HUES6 (cell line): ENCODE measurements around the gene NDUFB11.
A peak's percentile ranks its signal among the peaks of the same experiment; 100 is the strongest.

Experiments used
- H3K27ac ChIP-seq: 2 replicates; pipeline ENCODE4 v1.7.0; 2013; ENCODE audit warnings: low read depth, mild to moderate bottlenecking, low read length, inconsistent platforms
- H3K27me3 ChIP-seq: 2 replicates; pipeline ENCODE4 v1.6.1; 2013; ENCODE audit warnings: low read length; ENCODE audit not compliant: control insufficient read depth, insufficient read depth
- H3K36me3 ChIP-seq: 2 replicates; pipeline ENCODE4 v1.6.1; 2013; ENCODE audit warnings: low read length; ENCODE audit not compliant: control insufficient read depth, insufficient read depth
- H3K4me1 ChIP-seq: 2 replicates; pipeline ENCODE4 v1.6.1; 2013; ENCODE audit warnings: low read length; ENCODE audit not compliant: control insufficient read depth, insufficient read depth
- H3K4me3 ChIP-seq: 2 replicates; pipeline ENCODE4 v1.5.1; 2013; ENCODE audit warnings: low read depth, low read length
- H3K9ac ChIP-seq: one replicate; pipeline ENCODE4 v1.6.1; 2013; ENCODE audit warnings: mild to moderate bottlenecking, low read length
- H3K9me3 ChIP-seq: 2 replicates; pipeline ENCODE4 v1.6.1; 2013; ENCODE audit warnings: low read depth, low read length; ENCODE audit not compliant: control insufficient read depth, insufficient read depth

The NDUFB11 gene

DNA sequence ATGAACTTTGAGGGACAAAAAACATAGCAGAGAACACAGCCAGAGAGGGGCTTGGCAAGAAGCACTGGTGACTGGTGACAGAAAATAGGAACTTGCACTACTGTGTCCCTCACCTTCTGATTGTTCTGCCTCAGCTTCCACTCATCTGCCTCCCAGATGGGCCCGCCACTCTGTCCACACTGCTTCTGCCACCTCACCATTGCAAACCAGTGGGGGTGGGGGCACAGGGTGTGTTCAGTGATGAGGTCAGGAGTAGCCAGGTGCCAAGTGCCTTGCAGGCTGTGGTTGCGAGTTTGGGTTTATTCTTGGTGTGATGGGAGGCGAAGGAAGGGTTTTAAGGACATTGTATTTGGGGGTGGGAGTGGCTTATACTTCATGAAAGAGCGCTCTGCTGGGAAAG, 40.0 kb upstream of the NDUFB11 start:
- no peaks in the 10 kb centered on the region for H3K27me3 ChIP-seq
- no peak overlapping the region for H3K27ac ChIP-seq
- no peaks in the 10 kb centered on the region for H3K9me3 ChIP-seq
- H3K36me3 ChIP-seq = peaks cover 71% of the 10 kb centered on the region
- no peak overlapping the region for H3K9ac ChIP-seq
- no peak overlapping the region for H3K4me3 ChIP-seq
- H3K4me1 ChIP-seq = no peaks in the 10 kb centered on the region

DNA sequence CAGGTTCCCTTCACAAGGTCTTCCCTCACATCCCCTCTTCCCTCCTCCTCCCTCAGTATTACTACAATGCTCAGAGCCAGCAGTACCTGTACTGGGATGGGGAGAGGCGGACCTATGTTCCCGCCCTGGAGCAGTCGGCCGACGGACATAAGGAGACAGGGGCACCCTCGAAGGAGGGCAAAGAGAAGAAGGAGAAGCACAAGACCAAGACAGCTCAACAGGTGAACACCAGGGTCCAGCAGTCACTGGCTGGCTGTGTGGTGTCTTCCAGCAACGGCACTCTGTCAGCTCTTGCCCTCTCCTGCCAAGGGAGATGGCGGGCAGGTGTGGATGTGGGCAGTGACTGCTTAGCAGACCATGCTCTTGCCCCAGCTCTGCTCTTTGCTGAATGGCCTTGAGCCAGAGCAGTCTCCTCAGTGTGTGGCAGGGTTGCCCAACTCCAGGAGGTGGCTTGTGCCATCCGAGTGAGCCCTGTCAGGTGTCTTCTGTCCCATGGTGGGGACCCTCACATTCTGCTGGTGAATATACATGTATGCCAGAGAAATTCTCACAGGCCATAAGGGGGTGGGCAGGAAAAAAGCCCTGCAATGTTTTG, 37.7 kb upstream of the NDUFB11 start:
- Histone ChIP-seq H3K4me3 (no peak overlapping the region), H3K36me3 (peaks cover 93% of the 10 kb centered on the region), H3K9ac (no peak overlapping the region), H3K4me1 (no peaks in the 10 kb centered on the region), H3K9me3 (no peaks in the 10 kb centered on the region), H3K27me3 (no peaks in the 10 kb centered on the region), H3K27ac (no peak overlapping the region)

DNA sequence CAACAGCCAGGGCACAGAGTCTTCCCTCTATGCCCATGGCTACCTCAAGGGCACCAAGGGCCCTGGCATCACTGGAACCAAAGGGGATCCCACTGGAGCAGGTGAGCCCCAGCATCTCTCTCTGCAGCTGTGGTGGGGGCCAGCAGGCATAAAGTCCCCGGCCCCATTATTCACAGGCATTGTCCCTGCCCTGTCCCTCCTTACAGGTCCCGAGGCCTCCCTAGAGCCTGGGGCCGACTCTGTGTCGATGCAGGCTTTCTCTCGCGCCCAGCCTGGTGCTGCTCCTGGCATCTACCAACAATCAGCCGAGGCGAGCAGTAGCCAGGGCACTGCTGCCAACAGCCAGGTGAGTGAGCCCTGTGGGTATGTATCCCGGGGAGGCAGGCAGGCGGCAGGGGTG, 36.8 kb upstream of the NDUFB11 start:
- Histone ChIP-seq H3K36me3 (peaks cover 93% of the 10 kb centered on the region), H3K9ac (no peak overlapping the region), H3K4me1 (no peaks in the 10 kb centered on the region), H3K4me3 (no peak overlapping the region), H3K27ac (no peak overlapping the region), H3K9me3 (no peaks in the 10 kb centered on the region), H3K27me3 (no peaks in the 10 kb centered on the region; the same call in 1 of the 2 replicates)

DNA sequence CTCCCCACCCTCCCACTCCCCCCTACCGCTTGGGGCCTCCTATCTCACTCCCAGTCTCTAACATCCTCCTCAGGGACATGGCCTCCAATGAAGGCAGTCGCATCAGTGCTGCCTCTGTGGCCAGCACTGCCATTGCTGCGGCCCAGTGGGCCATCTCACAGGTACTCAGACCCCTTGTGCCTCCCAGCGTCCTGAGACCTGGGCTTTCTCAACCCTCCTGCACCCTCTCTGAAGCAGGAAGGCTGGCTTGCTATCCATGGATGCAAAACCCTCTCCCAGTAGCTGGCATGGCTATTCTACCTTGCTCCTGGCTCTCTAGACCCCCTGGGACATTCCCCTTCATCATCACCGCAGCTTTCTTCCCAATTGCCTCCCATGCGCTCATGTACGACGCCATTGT, 35.8 kb upstream of the NDUFB11 start:
- Histone ChIP-seq H3K27ac (no peak overlapping the region), H3K9ac (no peak overlapping the region), H3K36me3 (peaks cover 93% of the 10 kb centered on the region), H3K4me3 (no peak overlapping the region), H3K27me3 (no peaks in the 10 kb centered on the region; the same call in 1 of the 2 replicates), H3K9me3 (no peaks in the 10 kb centered on the region), H3K4me1 (no peaks in the 10 kb centered on the region)

DNA sequence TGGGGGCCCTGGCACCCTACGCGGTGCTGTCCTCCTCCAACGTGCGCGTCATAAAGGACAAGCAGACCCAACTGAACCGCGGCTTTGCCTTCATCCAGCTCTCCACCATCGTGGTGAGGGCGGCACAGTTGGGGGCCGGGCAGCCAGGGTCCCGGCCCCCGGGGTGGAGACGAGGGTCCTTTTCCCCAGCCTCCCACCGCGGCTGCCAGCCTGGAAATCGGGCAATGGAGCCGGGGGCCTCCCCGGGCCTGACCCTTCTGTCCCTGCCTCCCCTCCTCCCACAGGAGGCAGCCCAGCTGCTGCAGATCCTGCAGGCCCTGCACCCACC, 35.4 kb upstream of the NDUFB11 start:
- Histone ChIP-seq H3K4me1 (no peaks in the 10 kb centered on the region), H3K9ac (no peak overlapping the region), H3K27ac (no peak overlapping the region), H3K36me3 (peaks cover 93% of the 10 kb centered on the region), H3K4me3 (no peak overlapping the region), H3K27me3 (no peaks in the 10 kb centered on the region; the same call in 1 of the 2 replicates), H3K9me3 (no peaks in the 10 kb centered on the region)

DNA sequence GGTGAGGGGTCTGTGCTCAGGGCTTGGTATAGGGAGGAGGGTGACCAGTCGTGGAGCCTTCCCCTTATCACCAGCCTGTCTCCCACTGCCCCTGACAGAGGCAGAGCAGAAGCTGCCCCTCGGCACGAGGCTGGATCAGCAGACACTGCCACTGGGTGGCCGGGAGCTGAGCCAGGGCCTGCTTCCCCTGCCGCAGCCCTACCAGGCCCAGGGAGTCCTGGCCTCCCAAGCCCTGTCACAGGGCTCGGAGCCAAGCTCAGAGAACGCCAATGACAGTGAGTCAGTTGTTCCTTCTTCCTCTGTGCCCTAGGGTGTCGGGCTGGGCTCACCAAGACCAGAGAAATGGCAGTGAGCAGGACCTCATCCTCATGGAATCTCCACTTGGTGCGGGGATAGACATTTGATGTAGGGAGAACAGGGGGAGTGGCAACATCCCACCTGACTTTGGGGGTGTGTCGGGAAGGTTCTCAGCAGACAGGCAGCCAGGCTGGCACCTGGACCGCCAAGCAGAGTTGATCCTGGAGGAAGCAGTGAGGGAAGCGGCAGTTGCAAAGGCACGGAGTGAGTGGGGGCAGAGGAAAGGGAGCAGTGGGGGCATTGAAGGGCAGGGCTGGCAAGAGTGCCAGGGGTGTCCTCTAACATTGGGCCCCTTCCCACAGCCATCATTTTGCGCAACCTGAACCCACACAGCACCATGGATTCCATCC, 34.9 kb upstream of the NDUFB11 start:
- H3K9me3 ChIP-seq = no peaks in the 10 kb centered on the region
- no peak overlapping the region for H3K9ac ChIP-seq
- no peaks in the 10 kb centered on the region; the same call in 1 of the 2 replicates for H3K27me3 ChIP-seq
- no peak overlapping the region for H3K4me3 ChIP-seq
- H3K36me3 ChIP-seq = peaks cover 93% of the 10 kb centered on the region
- no peak overlapping the region for H3K27ac ChIP-seq
- H3K4me1 ChIP-seq = no peaks in the 10 kb centered on the region

DNA sequence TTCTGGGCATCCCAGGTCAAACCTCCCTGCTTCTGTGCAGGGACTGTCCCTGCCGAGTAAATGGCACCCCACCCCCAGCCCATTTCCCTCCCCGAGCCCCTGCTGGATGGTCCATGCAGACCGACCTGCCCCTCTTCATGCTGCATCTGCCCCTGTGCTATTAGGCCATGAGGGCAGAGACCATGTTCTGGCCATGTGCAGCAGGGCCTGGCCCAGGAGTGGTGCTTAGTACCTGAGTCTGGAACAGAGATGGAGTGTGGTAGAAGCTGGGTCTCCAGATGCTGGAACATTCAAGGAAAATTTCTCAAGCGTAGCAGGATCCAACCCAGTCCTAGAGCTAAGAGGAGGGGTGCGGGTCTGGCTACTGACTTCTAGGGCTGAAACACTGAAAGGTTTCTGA, 33.8 kb upstream of the NDUFB11 start:
- no peak overlapping the region for H3K9ac ChIP-seq
- no peaks in the 10 kb centered on the region for H3K9me3 ChIP-seq
- H3K4me1 ChIP-seq = no peaks in the 10 kb centered on the region
- no peaks in the 10 kb centered on the region; the same call in 1 of the 2 replicates for H3K27me3 ChIP-seq
- no peak overlapping the region for H3K4me3 ChIP-seq
- H3K36me3 ChIP-seq = peaks cover 95% of the 10 kb centered on the region
- H3K27ac ChIP-seq = no peak overlapping the region

DNA sequence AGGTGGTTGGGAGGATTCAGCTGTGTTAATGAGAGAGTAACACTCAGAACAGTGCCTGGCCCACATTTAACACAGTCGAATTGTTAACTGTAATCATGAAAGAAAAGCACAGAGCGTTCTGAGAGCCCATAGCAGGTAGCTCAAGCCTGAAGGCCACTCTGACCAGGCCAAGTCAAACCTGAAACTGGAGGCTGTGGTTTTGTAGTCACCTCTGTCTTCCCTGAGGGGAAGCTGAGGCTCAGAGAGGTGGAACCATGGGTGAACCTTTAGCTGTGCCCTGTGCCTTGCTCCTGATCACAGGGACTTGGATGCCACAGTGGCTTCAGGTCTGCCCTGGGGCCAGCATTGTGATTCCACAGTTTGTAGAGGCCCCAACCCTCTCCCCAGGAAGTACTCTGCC, 32.6 kb upstream of the NDUFB11 start:
- Histone ChIP-seq H3K27me3 (no peaks in the 10 kb centered on the region; the same call in 1 of the 2 replicates), H3K9ac (no peak overlapping the region), H3K9me3 (no peaks in the 10 kb centered on the region), H3K27ac (no peak overlapping the region), H3K4me1 (no peaks in the 10 kb centered on the region), H3K36me3 (peaks cover 98% of the 10 kb centered on the region), H3K4me3 (no peak overlapping the region)

DNA sequence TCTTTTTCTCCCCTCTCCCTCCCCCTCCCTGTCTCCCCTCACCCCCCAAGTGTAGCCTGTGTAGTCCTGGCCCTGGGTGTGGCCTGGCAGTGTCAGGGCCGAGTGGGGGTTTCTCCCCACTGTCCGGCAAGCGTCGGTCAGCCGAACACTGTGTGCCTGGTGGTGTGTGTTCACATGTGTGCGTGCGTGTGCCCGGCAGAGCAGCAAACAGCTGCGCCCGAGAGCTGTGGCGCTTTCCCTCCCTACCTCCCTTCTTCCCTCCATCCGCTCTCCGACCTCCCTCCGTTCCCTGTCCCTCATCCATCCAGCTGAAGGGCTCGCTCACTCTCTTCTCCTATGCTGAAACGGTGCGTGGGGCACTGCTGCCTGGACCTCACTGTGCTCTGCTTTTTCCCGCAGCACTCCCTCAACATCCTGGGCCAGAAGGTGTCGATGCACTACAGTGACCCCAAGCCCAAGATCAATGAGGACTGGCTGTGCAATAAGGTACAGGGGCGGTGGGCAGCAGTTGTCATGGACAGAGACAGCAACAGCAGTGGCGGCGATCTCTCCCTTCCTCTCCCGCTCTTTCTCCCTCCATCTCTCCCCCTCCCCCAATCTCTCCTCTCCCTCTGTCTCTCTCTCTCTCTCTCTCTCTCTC, 31.7 kb upstream of the NDUFB11 start:
- Histone ChIP-seq H3K9ac (peak overlapping the region; percentile 37), H3K4me3 (no peak overlapping the region), H3K27ac (no peak overlapping the region), H3K27me3 (no peaks in the 10 kb centered on the region; the same call in 1 of the 2 replicates), H3K9me3 (no peaks in the 10 kb centered on the region), H3K4me1 (no peaks in the 10 kb centered on the region), H3K36me3 (peaks cover 98% of the 10 kb centered on the region)

DNA sequence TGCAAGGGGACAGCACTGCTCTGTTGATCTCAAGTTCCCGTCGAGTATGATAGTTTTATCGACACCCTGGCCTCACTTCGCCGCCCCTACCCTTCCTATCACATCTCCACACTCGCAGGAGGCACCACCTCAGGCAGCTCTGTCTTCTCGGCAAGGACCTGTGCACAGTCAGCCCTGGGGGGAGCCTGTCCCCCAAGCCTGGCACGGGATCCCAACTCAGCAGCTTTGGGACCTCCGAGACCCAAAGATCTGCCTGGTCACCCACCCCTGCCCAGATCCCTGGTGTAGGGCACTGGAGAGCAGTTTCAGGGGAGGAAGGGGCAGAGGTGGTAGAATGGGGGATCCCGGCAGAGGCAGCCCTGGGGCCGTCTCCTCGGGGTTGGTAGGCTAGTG, 31.1 kb upstream of the NDUFB11 start:
- no peaks in the 10 kb centered on the region; the same call in 1 of the 2 replicates for H3K27me3 ChIP-seq
- H3K4me3 ChIP-seq = no peak overlapping the region
- no peaks in the 10 kb centered on the region for H3K4me1 ChIP-seq
- no peak overlapping the region for H3K9ac ChIP-seq
- no peak overlapping the region for H3K27ac ChIP-seq
- H3K9me3 ChIP-seq = no peaks in the 10 kb centered on the region
- peaks cover 99% of the 10 kb centered on the region for H3K36me3 ChIP-seq

DNA sequence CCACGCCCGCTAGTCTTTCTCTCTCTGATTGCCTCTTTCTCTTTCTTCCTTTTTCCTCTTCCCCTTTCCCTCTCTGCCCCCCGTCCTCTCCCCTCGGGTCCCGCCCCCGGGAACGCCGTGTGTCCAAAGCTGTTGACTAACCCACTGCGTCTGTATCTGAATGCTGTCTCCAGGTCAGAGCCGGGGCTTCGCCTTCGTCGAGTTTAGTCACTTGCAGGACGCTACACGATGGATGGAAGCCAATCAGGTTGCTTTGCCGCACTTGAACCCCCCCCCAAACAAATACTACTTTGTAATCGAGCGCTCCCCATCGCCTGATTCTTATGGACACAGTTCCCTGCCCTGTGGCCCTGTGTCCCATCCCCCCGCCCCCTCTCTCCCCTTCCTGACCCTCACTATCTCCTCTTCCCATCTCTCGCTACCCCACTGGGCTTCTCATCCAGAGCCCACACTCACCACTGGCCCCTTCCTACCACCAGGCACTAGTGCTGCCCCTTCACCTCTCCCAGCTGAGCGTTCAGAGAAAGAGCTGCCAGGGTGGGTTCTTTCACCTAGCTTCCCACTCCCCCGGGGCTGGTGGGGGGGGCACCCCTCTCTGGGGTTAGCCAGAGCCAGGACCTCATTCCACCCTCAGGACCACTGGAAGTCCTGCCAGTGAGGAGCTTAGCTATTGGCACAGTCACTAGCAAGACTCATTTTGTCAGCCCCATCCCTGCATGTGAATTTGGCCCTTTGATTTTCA, 30.5 kb upstream of the NDUFB11 start:
- no peak overlapping the region for H3K9ac ChIP-seq
- H3K36me3 ChIP-seq = peaks cover 99% of the 10 kb centered on the region
- no peaks in the 10 kb centered on the region for H3K4me1 ChIP-seq
- no peak overlapping the region for H3K4me3 ChIP-seq
- H3K9me3 ChIP-seq = no peaks in the 10 kb centered on the region
- no peak overlapping the region for H3K27ac ChIP-seq
- no peaks in the 10 kb centered on the region; the same call in 1 of the 2 replicates for H3K27me3 ChIP-seq
